ENCODE measurements around the gene LARP6. TPM values are rescaled to one million over a fixed set of nuclear protein-coding genes. Genes with fewer than 3 reads are reported as not detected.

The LARP6 gene
- total RNA-seq, 1 donor = 36.7 TPM

DNA sequence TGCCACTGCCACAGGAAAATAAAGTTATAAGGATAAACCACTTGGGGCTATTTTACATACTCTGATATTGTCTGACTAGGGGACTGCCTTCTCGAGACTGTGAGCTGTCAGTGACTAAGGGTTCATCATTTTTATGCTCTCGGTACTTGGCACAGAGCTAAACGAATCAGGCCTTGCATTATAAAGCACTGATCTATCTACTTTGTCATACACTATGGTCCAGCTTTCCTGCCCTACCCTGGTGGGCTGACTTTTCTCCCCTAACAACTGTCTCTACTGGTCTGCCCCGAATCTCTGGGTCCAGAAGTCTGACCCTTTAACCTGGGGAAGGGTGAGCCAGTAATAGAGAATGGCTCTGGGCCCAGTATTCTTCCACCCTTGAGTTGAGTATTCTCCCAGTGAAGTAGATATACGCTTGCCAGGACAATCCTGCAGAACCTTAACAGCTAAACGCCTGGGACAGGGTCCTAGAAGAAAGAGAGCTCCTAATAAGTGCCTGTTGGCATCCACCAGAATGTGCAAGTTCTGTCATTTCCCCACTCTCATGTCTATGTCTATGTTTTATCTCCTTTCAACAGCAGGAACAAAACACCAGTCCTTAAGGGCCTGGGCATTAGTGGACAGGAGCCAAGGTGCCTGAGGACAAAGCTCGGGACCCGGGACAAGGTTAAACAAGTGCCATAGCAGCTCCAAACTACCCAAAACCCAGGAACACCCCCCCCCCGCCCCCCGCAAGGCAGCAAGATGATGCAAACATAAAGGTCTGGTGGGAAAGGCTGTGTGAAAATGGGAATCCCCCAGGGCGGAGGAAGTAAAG, 1.2 kb downstream of the LARP6 start:
- peak overlapping the region; percentile 90 for H3K4me3 ChIP-seq (ENCODE audit: low read depth, low read length)
- TF ChIP-seq, protein P1, sequence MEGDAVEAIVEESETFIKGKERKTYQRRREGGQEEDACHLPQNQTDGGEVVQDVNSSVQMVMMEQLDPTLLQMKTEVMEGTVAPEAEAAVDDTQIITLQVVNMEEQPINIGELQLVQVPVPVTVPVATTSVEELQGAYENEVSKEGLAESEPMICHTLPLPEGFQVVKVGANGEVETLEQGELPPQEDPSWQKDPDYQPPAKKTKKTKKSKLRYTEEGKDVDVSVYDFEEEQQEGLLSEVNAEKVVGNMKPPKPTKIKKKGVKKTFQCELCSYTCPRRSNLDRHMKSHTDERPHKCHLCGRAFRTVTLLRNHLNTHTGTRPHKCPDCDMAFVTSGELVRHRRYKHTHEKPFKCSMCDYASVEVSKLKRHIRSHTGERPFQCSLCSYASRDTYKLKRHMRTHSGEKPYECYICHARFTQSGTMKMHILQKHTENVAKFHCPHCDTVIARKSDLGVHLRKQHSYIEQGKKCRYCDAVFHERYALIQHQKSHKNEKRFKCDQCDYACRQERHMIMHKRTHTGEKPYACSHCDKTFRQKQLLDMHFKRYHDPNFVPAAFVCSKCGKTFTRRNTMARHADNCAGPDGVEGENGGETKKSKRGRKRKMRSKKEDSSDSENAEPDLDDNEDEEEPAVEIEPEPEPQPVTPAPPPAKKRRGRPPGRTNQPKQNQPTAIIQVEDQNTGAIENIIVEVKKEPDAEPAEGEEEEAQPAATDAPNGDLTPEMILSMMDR (IDR thresholded peaks at IDR 0.05; ENCODE audit: insufficient read depth, low read depth, low read length) = no peak
- peak; percentile 49 for DNase-seq (ENCODE audit: low read depth)

DNA sequence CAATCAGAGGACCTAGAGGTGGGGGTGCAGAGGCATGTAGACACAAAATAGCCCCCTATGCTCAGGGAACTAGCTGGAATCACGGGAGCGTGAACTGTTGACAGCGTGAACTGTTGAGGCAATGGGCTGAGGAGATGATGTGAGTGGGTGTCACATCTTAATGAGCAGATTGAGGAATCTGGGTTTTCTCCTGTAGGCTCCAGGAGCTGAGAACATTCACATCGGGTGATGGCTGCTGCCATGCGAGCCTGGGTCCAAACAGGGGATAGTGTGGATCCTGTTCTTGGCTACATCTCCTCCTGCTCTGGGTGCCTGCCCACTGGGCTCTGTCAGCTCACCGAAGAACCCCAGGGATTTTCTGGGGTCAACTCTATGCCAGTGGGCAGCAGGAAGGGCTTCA, 2.1 kb downstream of the LARP6 start:
- TF ChIP-seq, protein P1 (IDR thresholded peaks at IDR 0.05; ENCODE audit: insufficient read depth, low read depth, low read length) = no peak
- peak overlapping the region; percentile 90 for H3K4me3 ChIP-seq (ENCODE audit: low read depth, low read length)
- no peak for DNase-seq (ENCODE audit: low read depth)

DNA sequence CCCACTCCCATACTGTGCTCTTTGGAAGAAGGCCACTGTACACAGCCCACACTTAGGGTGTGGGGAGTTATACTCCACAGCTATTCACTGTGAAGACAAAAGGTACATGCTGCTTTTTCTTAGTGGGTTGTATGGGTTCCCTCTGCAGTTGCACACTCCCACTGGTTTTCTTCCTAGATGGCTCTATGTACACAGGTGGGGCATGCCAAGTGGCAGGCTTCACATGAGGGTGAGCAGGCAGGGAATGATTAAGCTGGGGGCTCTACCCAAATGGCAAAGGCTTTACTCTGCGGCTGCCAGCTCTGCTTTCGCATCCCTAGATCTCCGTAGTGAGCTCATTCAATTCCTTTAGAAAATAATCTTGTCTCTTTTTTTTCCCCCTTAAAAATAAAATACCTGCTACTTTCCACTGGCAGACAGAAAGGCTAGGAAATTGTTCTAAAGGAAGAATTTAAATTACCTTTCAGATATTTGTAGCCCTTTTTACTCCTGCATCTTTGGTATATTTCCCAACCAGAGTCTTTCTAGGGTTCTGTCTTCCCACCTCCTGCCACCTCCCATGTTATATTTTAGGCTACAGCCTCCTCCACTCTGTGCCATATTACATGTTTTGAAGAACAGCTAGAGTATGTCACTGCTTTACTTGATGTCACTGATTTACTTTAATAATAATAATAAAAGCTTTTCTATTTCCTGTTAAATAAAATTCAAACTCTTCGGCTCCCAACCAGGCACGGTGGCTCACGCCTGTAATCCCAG, 8.2 kb downstream of the LARP6 start:
- no peak for DNase-seq (ENCODE audit: low read depth)
- H3K4me3 ChIP-seq (ENCODE audit: low read depth, low read length) = no peak overlapping the region
- TF ChIP-seq, protein P1 (IDR thresholded peaks at IDR 0.05; ENCODE audit: insufficient read depth, low read depth, low read length) = no peak

DNA sequence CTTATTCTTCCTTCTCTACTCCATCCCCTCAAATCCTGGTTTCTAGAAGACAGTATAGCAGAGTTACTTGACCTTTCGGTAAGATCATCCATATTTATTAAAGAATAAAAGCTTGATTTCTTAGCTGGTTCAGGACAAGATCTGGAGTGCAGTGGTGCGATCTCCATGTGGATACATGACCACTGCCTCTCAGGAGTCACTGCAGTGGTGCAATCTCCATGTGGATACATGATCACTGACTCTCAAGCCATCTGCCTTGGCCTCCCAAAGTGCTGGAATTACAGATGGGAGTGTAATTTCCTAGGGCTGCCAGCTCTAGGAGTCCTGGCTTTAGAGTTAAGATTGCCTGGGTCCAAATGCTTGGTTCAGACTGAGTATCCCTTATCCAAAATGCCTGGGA, 16.5 kb downstream of the LARP6 start:
- no peak overlapping the region for H3K4me3 ChIP-seq (ENCODE audit: low read depth, low read length)
- TF ChIP-seq, protein P1 (IDR thresholded peaks at IDR 0.05; ENCODE audit: insufficient read depth, low read depth, low read length) = no peak
- no peak for DNase-seq (ENCODE audit: low read depth)

DNA sequence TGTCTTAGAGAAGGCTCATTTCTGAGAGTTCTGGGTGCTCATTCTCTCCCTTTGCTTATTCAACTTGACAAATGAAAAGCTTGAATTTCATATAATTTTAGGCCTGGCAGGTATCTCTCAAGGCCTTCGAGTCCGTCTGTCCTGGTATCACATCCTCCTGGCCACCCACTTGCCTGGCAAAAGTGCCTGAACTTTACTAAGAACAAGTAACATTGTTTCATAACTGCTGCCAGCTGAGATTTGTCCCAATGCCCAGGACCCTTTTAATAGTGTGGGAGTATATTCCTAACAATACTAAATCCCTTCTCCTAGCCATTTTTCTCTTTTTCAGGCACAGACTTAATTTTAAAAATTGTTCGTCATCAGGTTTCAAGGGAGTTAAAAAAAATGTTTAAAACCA, 18.1 kb downstream of the LARP6 start:
- DNase-seq (ENCODE audit: low read depth) = no peak
- TF ChIP-seq, protein P1 (IDR thresholded peaks at IDR 0.05; ENCODE audit: insufficient read depth, low read depth, low read length) = no peak
- H3K4me3 ChIP-seq (ENCODE audit: low read depth, low read length) = no peak overlapping the region

DNA sequence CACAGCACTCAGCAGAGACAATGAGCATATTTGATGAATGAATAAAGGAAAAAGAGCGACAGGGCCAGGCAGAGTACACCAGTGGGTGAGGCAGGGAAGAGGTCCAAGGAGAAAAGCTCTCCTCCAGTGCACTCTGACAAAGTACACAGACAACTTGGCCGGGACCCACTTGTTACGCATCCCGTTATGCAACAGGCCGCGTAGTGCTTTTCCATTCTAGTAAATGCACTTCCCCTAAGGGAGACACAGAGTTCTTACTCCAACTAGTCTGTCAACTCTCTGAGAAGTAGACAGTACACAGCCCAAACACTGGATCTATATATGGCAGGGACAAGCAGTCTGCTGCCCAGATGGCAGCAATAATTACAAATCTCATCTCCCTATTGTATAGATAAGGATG, 18.5 kb downstream of the LARP6 start:
- no peak for DNase-seq (ENCODE audit: low read depth)
- TF ChIP-seq, protein P1 (IDR thresholded peaks at IDR 0.05; ENCODE audit: insufficient read depth, low read depth, low read length) = no peak
- no peak overlapping the region for H3K4me3 ChIP-seq (ENCODE audit: low read depth, low read length)
